ENCODE data around the gene SKAP2.

Gene SKAP2

DNA sequence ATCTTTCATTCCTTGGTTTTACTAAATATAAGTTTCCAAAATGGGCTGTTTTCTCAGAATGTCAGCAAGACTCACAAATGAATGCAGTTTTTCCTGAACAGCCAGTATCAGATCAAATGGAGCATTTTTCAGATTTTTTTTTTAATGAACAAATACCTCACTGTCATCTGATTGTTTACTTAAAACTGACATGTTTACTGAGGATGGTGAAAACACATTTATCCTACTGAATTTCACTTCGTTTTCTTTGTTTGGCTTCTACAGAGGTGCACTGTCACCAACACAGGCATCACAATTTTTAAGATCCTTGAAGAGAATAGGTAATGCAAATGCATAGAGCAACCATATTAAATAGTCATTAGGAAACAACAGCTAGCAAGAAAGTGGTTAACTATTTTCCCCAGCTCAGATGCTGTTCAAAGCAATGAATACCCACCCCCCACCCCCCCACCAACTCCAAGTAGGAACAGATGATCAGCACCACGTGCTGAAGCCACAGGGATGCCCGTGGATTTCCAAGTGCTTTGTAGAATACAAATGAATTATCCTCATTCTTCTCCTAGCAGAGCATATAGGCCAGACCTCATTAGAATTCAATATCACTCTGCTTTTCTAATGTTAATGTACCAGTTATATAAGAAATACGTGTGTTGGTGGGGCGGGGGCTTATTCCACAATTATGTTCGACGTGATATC, 205.9 kb downstream of the SKAP2 start:
- DNase-seq: no peak

- DNase-seq: no peak
These were observed 206.6 kb downstream of the SKAP2 start for GRCh38 chr7:26657686-26658388.

DNA sequence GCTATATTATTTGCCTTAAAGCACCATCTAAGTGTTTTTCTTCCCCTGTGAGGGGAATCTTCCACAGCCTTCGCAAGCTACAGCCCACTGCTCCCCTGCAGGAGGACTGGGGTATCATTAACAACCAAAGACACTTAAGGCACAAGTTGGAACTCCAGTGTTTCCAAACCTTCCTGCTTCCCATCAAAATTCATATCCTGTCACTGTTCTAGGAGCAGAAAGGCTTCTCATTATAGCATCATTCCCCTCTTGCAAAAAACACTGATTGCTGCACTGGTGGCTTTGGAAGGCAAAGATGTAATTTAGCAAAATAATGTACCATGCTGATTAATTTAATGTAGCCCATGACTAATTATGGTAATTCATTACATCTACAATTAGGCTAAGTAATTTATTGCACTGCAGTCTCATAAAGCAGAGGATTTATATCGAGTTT, 207.2 kb downstream of the SKAP2 start:
- no peak for DNase-seq

DNA sequence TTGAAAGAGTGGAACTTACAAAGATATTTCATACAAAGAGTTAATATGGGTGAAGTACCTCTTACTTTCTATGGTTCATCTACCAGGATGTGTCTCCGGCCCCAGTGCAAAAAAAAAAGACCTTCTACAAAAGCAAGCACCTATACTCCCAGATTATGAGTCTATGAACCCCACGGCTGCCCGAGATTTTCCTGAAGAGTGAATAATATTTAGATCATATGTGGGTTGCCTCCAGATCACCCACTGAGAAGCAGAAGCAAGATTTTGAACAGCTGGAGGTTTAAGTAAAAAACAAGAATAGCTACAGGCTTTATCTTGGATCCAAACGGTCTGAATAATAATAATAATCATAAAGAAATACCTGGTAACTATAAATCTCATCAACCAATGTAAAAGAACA, 207.7 kb downstream of the SKAP2 start:
- DNase-seq: no peak

DNA sequence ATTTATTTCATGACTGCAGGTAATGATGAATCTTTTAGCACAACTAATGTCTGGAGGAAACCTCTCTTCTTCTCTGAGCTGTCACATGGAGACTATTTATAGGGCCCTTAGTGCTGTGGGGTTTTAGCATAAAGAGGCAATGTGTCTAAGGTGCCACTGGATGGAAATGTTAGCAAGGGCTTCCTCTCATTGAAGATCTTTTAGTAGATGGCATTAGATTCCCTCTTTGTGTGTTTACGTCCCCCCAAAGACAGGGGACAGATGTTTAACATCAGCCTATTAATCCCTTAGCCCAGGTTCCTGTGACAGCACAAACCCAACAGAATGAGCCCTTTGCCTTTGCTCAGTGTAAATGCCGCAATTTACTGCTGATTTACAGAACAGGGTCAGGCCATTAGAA, 208.6 kb downstream of the SKAP2 start:
- DNase-seq: no peak

- DNase-seq: no peak
These were observed 210.7 kb downstream of the SKAP2 start for GRCh38 chr7:26653430-26654399.

DNA sequence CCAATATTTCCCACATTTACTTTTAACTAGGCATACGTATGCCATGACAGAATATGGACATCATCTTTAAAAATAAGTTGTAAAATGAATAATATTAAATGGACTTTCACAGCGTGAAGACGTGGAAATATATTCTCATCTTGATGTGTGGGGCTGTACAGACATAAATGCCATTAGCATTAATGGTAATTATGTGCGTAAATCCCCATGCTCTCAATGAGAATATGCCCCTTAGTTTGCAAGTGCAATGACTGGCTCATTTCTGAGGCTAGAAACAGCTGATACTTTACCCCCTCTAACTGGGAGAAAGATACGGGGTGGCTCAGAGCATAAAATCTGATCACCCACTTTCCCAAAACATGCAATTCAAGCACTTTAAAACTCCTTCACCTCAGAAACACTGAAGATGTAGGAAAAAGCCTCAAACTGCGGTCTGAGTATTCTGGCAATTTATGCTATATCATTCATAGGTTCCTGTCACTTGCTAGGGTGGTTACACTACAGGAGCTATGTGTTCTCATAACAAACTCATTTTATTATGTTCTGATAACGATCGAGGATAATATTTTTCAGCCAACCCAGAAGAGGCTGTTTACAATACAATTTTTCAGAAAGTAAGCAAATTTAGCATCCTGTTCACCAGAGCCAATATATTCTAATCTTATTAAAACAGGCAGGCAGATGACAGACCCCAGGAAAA, 211.8 kb downstream of the SKAP2 start:
- no peak for DNase-seq

DNA sequence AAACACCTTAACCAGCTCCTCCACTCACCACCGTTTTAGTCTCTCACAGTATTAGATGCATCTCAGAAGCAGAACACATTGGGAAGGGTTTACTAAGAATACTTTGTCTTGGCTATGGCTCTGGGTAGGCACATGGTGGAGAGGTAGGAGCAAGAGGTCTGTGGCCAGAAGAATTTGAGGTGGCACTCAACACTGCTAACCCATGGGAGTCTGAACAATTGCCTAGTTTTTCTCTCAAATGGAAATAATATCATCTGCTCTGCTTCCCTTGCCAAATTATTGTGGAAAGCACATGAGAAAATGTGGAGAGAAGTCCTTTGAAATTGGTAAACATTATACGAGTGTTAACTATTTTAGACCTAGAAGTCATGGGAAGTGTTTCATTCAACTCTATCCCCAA, 214.3 kb downstream of the SKAP2 start:
- DNase-seq: no peak

- DNase-seq: no peak
These were observed 215.0 kb downstream of the SKAP2 start for GRCh38 chr7:26649388-26649787.

DNA sequence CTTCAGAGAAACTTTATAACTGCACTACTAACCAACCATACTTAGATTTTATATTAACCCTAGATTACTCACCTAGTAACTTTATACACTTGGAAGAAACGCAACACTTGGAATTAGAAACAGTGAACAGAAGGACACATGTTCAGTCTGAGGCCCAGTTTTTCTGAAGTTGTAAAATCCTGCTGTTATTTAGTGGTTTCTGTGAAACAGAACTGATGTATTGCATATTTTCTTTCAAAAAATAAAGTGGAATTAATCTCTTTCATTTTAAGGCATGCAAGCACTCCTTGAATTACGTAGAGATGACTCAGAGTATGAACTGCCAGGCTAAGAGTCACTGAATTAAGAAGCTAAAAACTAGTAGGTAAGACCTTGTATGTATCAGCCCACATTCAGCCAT, 215.8 kb downstream of the SKAP2 start:
- DNase-seq: no peak

GRCh38 chr7:26646336-26647048, 217.9 kb downstream of the SKAP2 start:
- no peak for DNase-seq

- peak; percentile 72 for DNase-seq
These were observed 219.3 kb downstream of the SKAP2 start for GRCh38 chr7:26645121-26645520.

DNA sequence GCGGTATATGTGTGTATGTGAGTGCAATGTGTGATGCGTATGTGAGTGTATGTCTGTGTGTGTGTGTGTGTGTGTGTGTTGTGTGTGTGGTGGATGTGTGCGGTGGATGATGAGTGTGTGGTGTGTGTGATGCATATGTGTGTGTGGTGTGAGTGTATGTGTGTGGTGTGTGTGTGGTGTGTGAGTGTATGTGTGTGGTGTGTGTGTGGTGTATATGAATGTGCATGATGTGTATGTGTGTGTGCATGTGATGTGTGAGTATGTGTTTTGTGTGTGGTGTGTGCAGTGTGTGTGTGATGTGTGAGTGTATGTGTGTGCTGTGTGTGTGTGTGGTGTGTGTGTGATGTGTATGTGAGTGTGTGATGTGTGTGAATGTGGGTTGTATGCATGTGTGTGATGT, 222.0 kb downstream of the SKAP2 start:
- no peak for DNase-seq

DNA sequence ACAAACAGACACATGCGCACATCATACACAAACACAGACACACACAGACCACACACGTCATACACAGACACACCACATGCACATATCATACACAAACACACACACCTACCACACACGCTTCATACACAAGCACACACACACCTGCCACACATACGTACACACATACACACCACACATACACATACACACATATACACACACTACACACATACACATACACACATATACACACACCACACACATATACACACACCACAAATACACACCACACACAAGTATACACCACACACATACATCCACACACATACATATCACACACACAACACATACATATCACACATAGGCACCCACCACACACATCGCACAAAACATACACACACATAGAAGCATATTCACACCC, 224.7 kb downstream of the SKAP2 start:
- DNase-seq: no peak

DNA sequence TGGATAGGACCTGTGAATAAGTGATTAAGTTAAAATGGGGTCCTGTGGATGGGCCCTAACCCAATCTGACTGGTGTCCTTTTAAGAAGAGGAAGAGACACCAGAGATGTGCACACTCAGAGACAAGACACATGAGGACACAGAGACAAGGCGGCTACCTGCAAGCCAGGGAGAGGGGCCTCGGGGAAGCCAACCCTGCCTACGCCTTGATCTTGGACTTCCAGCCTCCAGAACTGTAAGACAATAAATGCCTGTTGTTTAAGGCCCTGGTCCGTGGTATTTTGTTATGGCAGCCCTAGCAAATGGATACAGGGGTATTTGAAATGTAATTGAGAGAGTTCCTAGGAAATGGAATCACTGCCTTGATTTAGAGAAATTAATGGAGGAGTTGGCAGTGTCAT, 225.3 kb downstream of the SKAP2 start:
- DNase-seq: no peak

DNA sequence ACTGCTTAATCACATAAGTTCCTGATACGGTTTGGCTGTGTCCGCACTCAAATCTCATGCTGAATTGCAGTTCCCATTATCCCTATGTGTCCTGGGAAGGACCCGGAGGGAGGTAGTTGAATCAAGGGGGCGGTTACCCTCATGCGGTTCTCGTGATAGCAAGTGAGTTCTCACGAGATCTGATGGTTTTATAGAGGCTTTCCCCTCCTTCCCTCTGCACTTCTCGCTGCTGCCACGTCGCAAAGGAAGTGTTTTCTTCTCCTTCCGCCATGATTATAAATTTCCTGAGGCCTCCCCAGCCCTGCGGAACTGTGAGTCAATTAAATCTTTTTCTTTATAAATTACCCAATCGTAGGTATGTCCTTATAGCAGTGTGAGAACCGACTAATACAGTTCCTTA, 226.2 kb downstream of the SKAP2 start:
- no peak for DNase-seq

DNA sequence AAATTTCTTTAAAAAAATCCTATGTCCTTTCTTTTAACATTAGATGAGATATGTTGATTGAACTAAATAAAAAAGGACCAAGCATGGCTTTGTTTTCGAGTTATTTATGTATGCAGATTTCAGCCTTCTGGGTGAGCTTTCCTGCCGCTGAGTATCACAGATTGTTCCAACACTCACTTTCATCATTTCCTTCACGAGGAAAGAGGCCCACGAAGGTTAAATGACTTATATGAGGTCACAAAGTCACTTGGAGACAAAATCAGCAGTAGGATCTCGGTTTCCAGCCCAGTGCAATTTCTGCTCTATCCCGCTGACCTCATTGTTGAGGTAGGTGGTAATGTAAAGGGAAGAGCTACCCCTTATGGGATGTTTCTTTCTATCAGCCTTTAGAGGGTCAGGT, 226.8 kb downstream of the SKAP2 start:
- no peak for DNase-seq

DNA sequence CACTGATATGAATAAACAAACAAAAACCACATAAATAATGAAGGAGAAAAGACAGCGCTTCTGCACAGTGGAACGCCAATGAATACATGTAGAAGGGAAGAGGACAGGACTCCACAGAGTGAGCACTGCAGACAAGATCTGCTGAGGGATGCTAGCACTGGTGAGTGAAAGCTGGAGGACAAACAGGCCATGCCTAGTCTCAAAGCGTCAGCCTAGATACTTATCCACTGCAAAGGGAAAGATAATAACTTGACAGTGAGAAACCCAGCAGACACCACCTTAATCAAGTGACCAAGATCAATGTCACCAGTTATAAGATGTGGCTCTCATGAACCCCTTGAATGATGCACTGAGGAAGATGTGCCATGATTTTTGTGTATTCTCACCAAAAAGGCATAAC, 227.6 kb downstream of the SKAP2 start:
- no peak for DNase-seq

GRCh38 chr7:26633557-26633956, 230.8 kb downstream of the SKAP2 start:
- DNase-seq: no peak

- DNase-seq: no peak
These were observed 232.8 kb downstream of the SKAP2 start for GRCh38 chr7:26631601-26632000.

- no peak for DNase-seq
These were observed 233.3 kb downstream of the SKAP2 start for GRCh38 chr7:26630941-26631580.

DNA sequence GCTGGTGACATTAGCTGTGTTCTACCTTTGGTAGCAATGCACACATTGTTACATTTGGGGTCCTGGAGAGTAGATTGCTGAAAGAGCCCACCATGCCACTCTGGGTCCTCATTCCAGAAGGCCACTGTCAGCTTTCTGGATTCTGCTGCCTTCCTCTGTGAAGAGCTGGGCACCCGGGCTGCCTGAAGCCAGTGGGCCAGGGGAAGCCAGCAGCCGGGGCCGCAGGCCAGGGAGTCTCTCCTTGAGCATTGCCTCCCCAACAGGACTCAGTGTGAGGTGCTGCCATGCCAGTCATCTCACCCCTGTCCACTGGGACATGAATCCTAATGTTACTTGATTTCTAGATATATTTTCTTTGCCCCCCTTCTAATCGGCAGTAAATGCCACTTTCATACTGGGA, 234.0 kb downstream of the SKAP2 start:
- DNase-seq: no peak

All from GDM1 (cell line).